HepG2 (cell line): Measurements from ENCODE around the gene FBLL1. TPM values are rescaled to one million over a fixed set of nuclear protein-coding genes. Genes with fewer than 3 reads are reported as not detected.
A peak's percentile ranks its signal among the peaks of the same experiment; 100 is the strongest.

Experiments used
- E2F5 ChIP-seq: sonication (generic); formaldehyde crosslinking; conservative IDR thresholded peaks from 2 replicates; pipeline ENCODE4 v1.4.0; 2020; ENCODE audit warnings: missing genetic modification reagents
- HMGXB3 ChIP-seq: sonication (generic); formaldehyde crosslinking; IDR thresholded peaks from 2 replicates; pipeline ENCODE4 v1.4.0; 2020; ENCODE audit warnings: missing genetic modification reagents, borderline replicate concordance
- LBX2 ChIP-seq: sonication (generic); formaldehyde crosslinking; IDR thresholded peaks from 2 replicates; pipeline ENCODE4 v1.5.0; 2020; ENCODE audit warnings: missing genetic modification reagents, mild to moderate bottlenecking, borderline replicate concordance
- NFKB2 ChIP-seq: sonication (generic); formaldehyde crosslinking; IDR thresholded peaks from 2 replicates; pipeline ENCODE4 v1.4.0; 2020; ENCODE audit warnings: missing genetic modification reagents, borderline replicate concordance
- NKX3-1 ChIP-seq: sonication (generic); formaldehyde crosslinking; IDR thresholded peaks from 2 replicates; pipeline ENCODE4 v1.5.0; 2020; ENCODE audit warnings: missing genetic modification reagents
- ZBTB25 ChIP-seq: IDR thresholded peaks from 2 replicates; pipeline ENCODE4 v1.6.1; 2018; ENCODE audit warnings: missing genetic modification reagents
- ZBTB34 ChIP-seq: sonication (generic); formaldehyde crosslinking; IDR thresholded peaks from 2 replicates; pipeline ENCODE4 v1.8.0; 2022; ENCODE audit warnings: mild to moderate bottlenecking, missing genetic modification reagents
- ZFP36L2 ChIP-seq: sonication (generic); formaldehyde crosslinking; IDR thresholded peaks from 2 replicates; pipeline ENCODE4 v1.4.0; 2020; ENCODE audit warnings: missing genetic modification reagents
- ZNF24 ChIP-seq: fragments of 450-650 bp; IDR thresholded peaks from 2 replicates; pipeline ENCODE4 v1.6.1; 2017; ENCODE audit warnings: antibody characterized with exemption, mild to moderate bottlenecking
- ZNF280D ChIP-seq: sonication (generic); formaldehyde crosslinking; IDR thresholded peaks from 2 replicates; pipeline ENCODE4 v1.5.1; 2020; ENCODE audit warnings: mild to moderate bottlenecking, missing genetic modification reagents
- ZNF770 ChIP-seq: sonication (generic); formaldehyde crosslinking; IDR thresholded peaks from 2 replicates; pipeline ENCODE4 v1.5.0; 2020; ENCODE audit warnings: mild to moderate bottlenecking, missing genetic modification reagents
- polyA plus RNA-seq, 8 experiments: library from polyadenylated mRNA; depleted of rRNA in 3 of 8; stranded (reverse) in 7 of 8; unstranded in 1 of 8; fragments of >200 nt; fragmentation: Illumina TruSeq in 4 of 8; extraction: Trizol in 4 of 8; gene quantifications; 2 replicates each; pipeline versions ENCODE4 v1.2.1 to v1.2.3, GENCODE V29; 2011 to 2016; ENCODE audit warnings: low read depth in 4 of 8, missing spikeins in 1 of 8, mixed read lengths in 1 of 8; ENCODE audit not compliant: insufficient read depth in 1 of 8
- total RNA-seq, 5 experiments: library from RNA; depleted of rRNA; stranded (reverse); fragments of >200 nt; fragmentation: Illumina TruSeq; extraction: Trizol; gene quantifications; 2 replicates each; pipeline ENCODE4 v1.2.3, GENCODE V29; 2016; ENCODE audit warnings: low read depth in 1 of 5

FBLL1 gene
- total and polyA plus RNA-seq, 2 of the 13 experiments (the other 11 are each of a cell fraction or from before 2014, with no cell fraction given), result 0.17 to 0.18 TPM

- no peak for TF ChIP-seq E2F5 (CRISPR knock-in tag)
- TF ChIP-seq ZBTB34 (CRISPR knock-in tag), result 0 out of 2 replicates have a peak, but pooled peaks have one; percentile 36
- TF ChIP-seq HMGXB3 (CRISPR knock-in tag), result 0 out of 2 replicates have a peak, but pooled peaks have one; percentile 39
- no peak for TF ChIP-seq ZFP36L2 (CRISPR knock-in tag)
- TF ChIP-seq LBX2, result no peak
- peak; percentile 62; the same call in 1 of the 2 replicates for TF ChIP-seq NKX3-1
- TF ChIP-seq ZBTB25, result peak; percentile 73; the same call in 1 of the 2 replicates
- 0 out of 2 replicates have a peak, but pooled peaks have one; percentile 24 for TF ChIP-seq ZNF770
- 0 out of 2 replicates have a peak, but pooled peaks have one; percentile 40 for TF ChIP-seq ZNF280D (CRISPR knock-in tag)
- no peak for TF ChIP-seq ZNF24
- TF ChIP-seq NFKB2, result 0 out of 2 replicates have a peak, but pooled peaks have one; percentile 36
Measured at GRCh38 chr5:168528521-168529373, at the start of gene FBLL1 (continued).
